GM23338 (cell line): ENCODE data around the gene MAD1L1. TPM values are rescaled to one million over a fixed set of nuclear protein-coding genes. Genes with fewer than 3 reads are reported as not detected.

Experiments used
- CREB1 ChIP-seq: fragments of 250-450 bp; sonication (Bioruptor Pico); IDR thresholded peaks from 2 replicates; pipeline ENCODE4 v1.5.0; 2020; ENCODE audit warnings: low read depth, mild to moderate bottlenecking, moderate library complexity
- CTCF ChIP-seq, 2 experiments: fragments of 200-600 bp in 1 of 2; sonication (generic) in 1 of 2; conservative IDR thresholded peaks; 2 replicates each; pipeline versions ENCODE4 v1.5.1 to v1.6.1; 2016 to 2017; ENCODE audit warnings: antibody characterized with exemption in 2 of 2, low read depth in 2 of 2, mild to moderate bottlenecking in 2 of 2, moderate library complexity in 1 of 2
- ETS1 ChIP-seq: IDR thresholded peaks from 2 replicates; pipeline ENCODE4 v1.6.1; 2016; ENCODE audit warnings: antibody characterized with exemption
- EZH2 ChIP-seq: fragments of 200-600 bp; sonication (generic); IDR thresholded peaks from one replicate; pipeline ENCODE4 v1.8.0; 2017; ENCODE audit warnings: antibody characterized with exemption, mild to moderate bottlenecking, low read depth; ENCODE audit not compliant: unreplicated experiment
- EZH2phosphoT487 ChIP-seq: fragments of 200-600 bp; sonication (generic); IDR thresholded peaks from one replicate; pipeline ENCODE4 v1.8.1; 2018; ENCODE audit warnings: antibody characterized with exemption; ENCODE audit not compliant: unreplicated experiment
- JUNB ChIP-seq: IDR thresholded peaks from one replicate; pipeline ENCODE4 v1.6.1; 2016; ENCODE audit warnings: antibody characterized with exemption; ENCODE audit not compliant: unreplicated experiment
- NANOG ChIP-seq: IDR thresholded peaks from 2 replicates; pipeline ENCODE4 v1.6.1; 2016; ENCODE audit warnings: antibody characterized with exemption, borderline replicate concordance
- STAT1 ChIP-seq: IDR thresholded peaks from one replicate; pipeline ENCODE4 v1.6.1; 2016; ENCODE audit warnings: antibody characterized with exemption; ENCODE audit not compliant: unreplicated experiment
- ZNF462 ChIP-seq: fragments of 250-450 bp; sonication (Bioruptor Pico); IDR thresholded peaks from 2 replicates; pipeline ENCODE4 v1.5.0; 2020; ENCODE audit warnings: mild to moderate bottlenecking, moderate library complexity
- polyA plus RNA-seq: library from polyadenylated mRNA; unstranded; fragments of >200 nt; fragmentation: Nextera tagmentation; extraction: Ambion mirVana; gene quantifications from 2 replicates; pipeline ENCODE4 v1.2.1, GENCODE V29; 2016
- total RNA-seq: library from RNA; depleted of rRNA; stranded (reverse); fragments of >200 nt; shearing (Covaris generic); gene quantifications from 2 replicates; pipeline ENCODE4 v1.2.3, GENCODE V29; 2014

Gene MAD1L1
- total and polyA plus RNA-seq, 2 experiments from 2014 or later, result 40.3 to 59.3 TPM

GRCh38 chr7:2172311-2173188 lies 60.2 kb downstream of the MAD1L1 start (continued):
- TF ChIP-seq ZNF462 (CRISPR knock-in tag) (no peak), CTCF (conservative IDR thresholded peaks at IDR 0.05; ENCODE audit: low read depth in 2 of 2) (no peak), CREB1 (CRISPR knock-in tag) (no peak), JUNB (no peak), EZH2 (no peak), EZH2phosphoT487 (no peak), NANOG (no peak), ETS1 (no peak), STAT1 (no peak)
